ENCODE results near the gene DCHS2.

GRCh38 chr4:154465085-154465484 is 26.5 kb downstream of the DCHS2 start:
- TF ChIP-seq CTCF (IDR thresholded peaks at IDR 0.05 in 2 of 3, conservative IDR thresholded peaks at IDR 0.05 in 1 of 3; ENCODE audit: control insufficient read depth in 2 of 3, extremely low read depth in 1 of 3, insufficient read depth in 1 of 3, low read depth in 3 of 3, low read length in 3 of 3) = no peak
- no peak for TF ChIP-seq SMARCA5 (IDR thresholded peaks at IDR 0.05)
- TF ChIP-seq RFX5 (IDR thresholded peaks at IDR 0.05; ENCODE audit: low read depth, low read length) = no peak
- no peak for TF ChIP-seq MTA3 (IDR thresholded peaks at IDR 0.05; ENCODE audit: borderline replicate concordance, low read length)
- TF ChIP-seq HDGF (IDR thresholded peaks at IDR 0.05) = no peak
- TF ChIP-seq BRCA1 (IDR thresholded peaks at IDR 0.05; ENCODE audit: low read depth, low read length) = no peak

Measured in GM12878 (cell line).